Astrocyte (in vitro differentiated cells and primary cell): ENCODE data around the gene LIPE.

Source experiments
- CTCF ChIP-seq: IDR thresholded peaks from 2 replicates; pipeline ENCODE4 v1.5.1; 2011; ENCODE audit warnings: low read depth, mild to moderate bottlenecking, inconsistent platforms, low read length, moderate library complexity; ENCODE audit not compliant: insufficient read depth
- EZH2 ChIP-seq: IDR thresholded peaks from 2 replicates; pipeline ENCODE4 v1.6.1; 2012; ENCODE audit warnings: mild to moderate bottlenecking, low read length, inconsistent platforms; ENCODE audit not compliant: insufficient read depth

DNA sequence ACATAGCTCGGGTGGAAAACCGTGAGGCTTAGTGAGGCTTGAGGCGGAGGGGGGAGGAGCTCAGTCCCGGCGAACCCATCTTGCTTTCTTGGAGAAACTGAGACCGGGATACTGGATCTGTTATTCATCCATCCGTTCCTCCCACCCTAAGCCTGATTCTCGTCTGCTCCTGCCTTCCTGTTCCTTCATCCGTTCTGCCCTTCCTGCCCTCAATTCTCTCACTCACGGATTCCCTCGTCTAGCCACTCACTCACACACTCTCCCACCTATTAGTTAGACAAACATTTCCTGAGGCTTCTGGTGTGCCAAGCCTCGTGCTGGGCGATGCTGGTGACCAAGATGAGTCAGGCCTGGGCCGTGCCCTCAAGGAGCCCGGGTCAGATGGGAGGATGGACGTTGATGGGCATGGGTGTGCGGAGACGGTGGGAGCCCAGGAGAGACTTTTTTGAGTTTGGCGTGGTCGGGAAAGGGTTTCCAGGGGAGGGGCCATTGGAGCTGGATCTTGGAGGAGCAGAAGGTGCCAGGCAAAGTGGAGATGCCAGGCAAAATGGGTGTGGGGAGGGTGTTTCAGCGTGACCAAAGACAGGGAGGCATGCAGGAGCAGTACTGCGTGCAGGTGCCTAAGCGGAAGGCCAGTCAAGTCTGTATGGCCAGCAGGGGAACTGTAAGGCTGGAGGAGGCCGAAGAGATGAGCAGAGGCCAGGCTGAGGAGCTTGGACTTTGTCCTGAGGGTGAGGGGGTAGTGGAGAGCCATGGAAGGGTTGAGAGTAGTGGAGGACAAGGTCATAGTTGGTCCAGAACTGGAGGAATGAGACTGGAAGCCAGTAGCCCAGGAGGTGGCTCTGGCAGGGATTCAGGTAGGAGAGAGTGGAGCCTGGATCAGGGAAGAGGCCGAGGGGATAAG is 29.7 kb downstream of the LIPE start:
- TF ChIP-seq EZH2: no peak
- TF ChIP-seq CTCF: no peak
